ENCODE data around the gene DAB2. TPM values are rescaled to one million over a fixed set of nuclear protein-coding genes. Genes with fewer than 3 reads are reported as not detected.
"Not testable (repeated sequence)": the region's sequence is repeated elsewhere in the genome, so short reads cannot be mapped to it uniquely, and the experiment has no call there.

DAB2 gene
- polyA plus RNA-seq, 3 donors, result 189 to 235 (median 222) TPM

DNA sequence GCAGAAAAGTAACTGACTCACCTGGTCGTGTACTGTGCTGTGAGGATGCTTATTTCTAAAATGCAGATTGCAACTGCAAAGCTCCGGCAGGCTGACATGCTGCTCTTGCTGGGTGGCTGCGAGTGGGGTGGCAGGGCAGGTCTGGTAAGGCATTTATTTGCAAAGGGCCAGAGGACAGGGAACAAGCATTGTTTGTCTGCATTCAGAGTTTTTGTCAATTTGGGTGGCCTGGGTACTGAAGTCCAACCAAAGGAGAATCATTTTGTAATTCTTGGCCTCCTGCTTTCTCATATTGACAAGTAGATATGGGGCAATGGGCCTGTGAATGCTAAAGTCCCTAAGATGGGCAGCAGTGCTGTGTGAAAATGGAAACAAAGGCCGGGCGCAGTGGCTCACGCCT is 60.4 kb downstream of the DAB2 start, which contains the start of gene C9:
TSS of gene C9 (minus strand) at position 129 of the 400 bp plus-strand sequence. CDS start at position 98, 31 bp downstream.
- DNase-seq (ENCODE audit: extremely low read depth in 1 of 11, low read depth in 9 of 11, low spot score in 4 of 11), result no peak

GRCh38 chr5:39363217-39363616 is 61.6 kb downstream of the DAB2 start:
- DNase-seq (ENCODE audit: extremely low read depth in 1 of 11, low read depth in 9 of 11, low spot score in 4 of 11), result no peak

GRCh38 chr5:39362646-39363045 is 62.1 kb downstream of the DAB2 start:
- no peak for DNase-seq (ENCODE audit: extremely low read depth in 1 of 11, low read depth in 9 of 11, low spot score in 4 of 11)

GRCh38 chr5:39361306-39361705 is 63.5 kb downstream of the DAB2 start:
- no peak for DNase-seq (ENCODE audit: extremely low read depth in 1 of 11, low read depth in 9 of 11, low spot score in 4 of 11)

GRCh38 chr5:39360471-39361111 is 64.2 kb downstream of the DAB2 start:
- no peak for DNase-seq (ENCODE audit: extremely low read depth in 1 of 11, low read depth in 9 of 11, low spot score in 4 of 11)

- DNase-seq (ENCODE audit: extremely low read depth in 1 of 11, low read depth in 9 of 11, low spot score in 4 of 11), result no peak
Measured at GRCh38 chr5:39356263-39356662, 68.5 kb downstream of the DAB2 start.

DNA sequence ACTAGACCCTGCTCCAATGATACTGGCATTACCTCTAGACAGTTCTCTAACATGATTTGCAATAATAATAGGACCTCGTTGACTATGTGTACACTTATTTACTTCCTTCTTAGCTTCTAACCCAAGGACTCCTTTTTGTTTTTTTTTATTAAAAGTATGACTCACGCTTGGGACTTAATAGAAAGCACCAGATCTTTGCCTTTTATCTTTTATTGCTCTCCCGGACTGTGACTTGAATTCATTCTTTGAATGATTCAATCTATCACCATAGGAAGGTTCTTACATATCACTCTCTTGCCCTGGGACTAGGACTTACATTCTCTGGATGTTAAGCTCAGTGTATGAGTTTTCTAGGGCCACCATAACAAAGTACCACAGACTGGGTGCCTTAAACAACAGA is 69.5 kb downstream of the DAB2 start:
- DNase-seq (ENCODE audit: extremely low read depth in 1 of 11, low read depth in 9 of 11, low spot score in 4 of 11), result no peak

DNA sequence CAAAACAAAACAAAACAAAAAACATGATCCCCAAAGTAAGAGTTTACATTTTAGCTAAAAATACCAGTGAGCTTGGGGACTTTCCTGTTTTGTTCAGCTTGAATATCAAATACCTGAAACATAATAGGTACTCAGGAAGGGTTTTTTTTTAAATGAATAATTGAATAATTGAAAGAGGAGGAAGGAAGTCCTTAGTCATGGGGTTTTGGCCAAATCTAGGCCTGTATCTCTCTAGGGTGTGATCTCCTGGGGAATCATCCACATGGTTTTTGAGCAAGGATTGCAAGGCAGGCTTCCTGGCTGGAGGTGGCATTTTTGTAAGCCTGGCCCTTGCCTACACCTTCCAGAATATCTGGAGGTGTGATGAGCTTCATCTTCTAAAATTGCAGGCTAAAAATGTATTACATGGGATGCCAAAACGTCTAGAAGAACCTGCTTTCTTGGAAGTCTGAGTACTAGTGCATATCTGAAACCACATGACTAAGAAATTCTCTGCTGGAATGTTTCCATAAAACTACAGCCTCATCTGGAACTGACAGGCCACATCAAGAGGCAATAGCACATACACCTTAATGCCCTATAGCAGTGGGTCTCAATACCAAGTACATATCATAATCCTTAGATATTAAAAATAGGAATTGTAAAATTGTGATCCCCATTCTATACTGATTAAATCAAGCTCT is 70.9 kb downstream of the DAB2 start:
- no peak for DNase-seq (ENCODE audit: extremely low read depth in 1 of 11, low read depth in 9 of 11, low spot score in 4 of 11)

DNA sequence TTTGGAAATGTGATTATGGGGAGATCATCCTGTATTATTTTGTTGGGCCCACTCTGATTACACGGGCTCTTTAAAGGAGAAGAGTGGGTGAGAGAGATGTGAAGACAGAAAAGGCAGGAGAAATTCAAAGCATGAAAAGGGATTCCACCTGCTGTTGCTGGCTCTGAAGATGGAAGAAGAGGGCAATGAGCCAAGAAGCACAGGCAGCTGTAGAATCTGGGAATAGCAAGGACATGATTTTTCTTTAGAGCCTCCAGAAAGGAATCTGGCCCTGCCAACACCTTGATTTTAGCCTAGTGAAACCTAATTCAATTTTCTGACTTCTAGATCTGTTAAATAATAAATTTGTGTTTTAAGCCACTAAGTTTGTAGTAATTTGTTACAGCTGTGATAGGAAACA is 71.8 kb downstream of the DAB2 start:
- DNase-seq (ENCODE audit: extremely low read depth in 1 of 11, low read depth in 9 of 11, low spot score in 4 of 11), result no peak

- no peak for DNase-seq (ENCODE audit: extremely low read depth in 1 of 11, low read depth in 9 of 11, low spot score in 4 of 11)
Measured at GRCh38 chr5:39352170-39352569, 72.6 kb downstream of the DAB2 start.

DNA sequence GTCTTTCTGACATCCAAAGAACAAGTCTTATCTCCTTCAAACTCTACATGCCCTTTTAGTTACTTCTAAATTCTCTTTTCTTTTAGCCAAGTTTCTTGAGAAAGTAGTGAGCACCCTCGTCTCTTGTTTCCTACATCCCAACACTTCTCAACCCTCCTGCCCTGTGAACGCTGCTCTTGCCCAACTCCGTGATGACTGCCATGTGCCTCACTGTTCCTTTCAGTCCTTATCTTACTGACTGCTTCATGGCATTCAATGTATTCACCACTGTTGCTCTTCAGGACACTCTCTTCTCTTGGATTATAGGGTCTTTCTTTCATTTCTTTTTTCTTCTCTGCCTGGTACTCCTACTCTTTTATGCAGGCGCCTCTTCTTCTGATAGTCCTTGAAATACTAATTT is 75.3 kb downstream of the DAB2 start:
- no peak for DNase-seq (ENCODE audit: extremely low read depth in 1 of 11, low read depth in 9 of 11, low spot score in 4 of 11)

GRCh38 chr5:39342460-39342859 is 82.3 kb downstream of the DAB2 start:
- DNase-seq (ENCODE audit: extremely low read depth in 1 of 11, low read depth in 9 of 11, low spot score in 4 of 11), result no peak

DNA sequence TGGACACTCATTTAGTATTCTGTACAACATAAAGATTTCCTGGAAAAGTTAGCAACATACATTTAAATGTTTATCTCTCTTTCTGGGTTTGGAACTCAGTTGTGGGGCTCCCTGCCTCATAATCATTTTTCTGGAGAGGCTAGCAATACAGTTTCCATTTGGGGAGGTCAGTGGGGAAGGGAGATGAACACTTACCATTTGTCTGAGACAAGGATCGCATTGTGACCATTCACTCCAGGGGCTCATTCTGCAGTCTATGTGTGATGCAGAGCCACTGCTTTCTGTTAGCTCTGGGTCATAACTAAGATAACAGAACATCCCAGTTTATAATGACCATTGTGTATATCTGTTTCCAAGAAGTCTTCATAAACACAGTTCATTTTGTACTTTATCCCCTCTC is 82.9 kb downstream of the DAB2 start:
- no peak for DNase-seq (ENCODE audit: extremely low read depth in 1 of 11, low read depth in 9 of 11, low spot score in 4 of 11)

GRCh38 chr5:39340506-39340905 is 84.3 kb downstream of the DAB2 start:
- DNase-seq (ENCODE audit: extremely low read depth in 1 of 11, low read depth in 9 of 11, low spot score in 4 of 11), result no peak

GRCh38 chr5:39337252-39337915 is 87.4 kb downstream of the DAB2 start:
- no peak for DNase-seq (ENCODE audit: extremely low read depth in 1 of 11, low read depth in 9 of 11, low spot score in 4 of 11)

- not testable (repeated sequence) for DNase-seq (ENCODE audit: extremely low read depth in 1 of 11, low read depth in 9 of 11, low spot score in 4 of 11)
Measured at GRCh38 chr5:39334296-39334695, 90.5 kb downstream of the DAB2 start.

DNA sequence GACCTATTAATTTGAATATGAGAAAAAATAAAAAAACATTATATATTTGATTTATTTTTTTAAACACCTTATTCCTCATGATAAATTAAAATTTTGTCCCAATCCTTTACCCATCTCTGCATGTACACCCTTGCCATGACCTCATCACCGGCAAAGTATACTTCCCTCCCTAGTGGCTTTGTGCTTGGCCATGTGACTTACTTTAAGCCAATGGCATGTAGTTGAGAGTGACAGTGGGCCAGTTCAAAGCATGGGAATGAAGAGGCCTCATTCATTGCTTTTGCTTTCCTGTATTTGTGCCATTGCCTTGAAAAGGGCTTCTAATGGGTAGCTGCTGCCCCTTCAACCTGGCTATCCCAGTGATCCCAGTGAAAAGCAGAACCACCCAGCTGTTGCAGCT is 91.7 kb downstream of the DAB2 start:
- no peak for DNase-seq (ENCODE audit: extremely low read depth in 1 of 11, low read depth in 9 of 11, low spot score in 4 of 11)

- DNase-seq (ENCODE audit: extremely low read depth in 1 of 11, low read depth in 9 of 11, low spot score in 4 of 11), result no peak
Measured at GRCh38 chr5:39331861-39332381, 92.9 kb downstream of the DAB2 start.

DNA sequence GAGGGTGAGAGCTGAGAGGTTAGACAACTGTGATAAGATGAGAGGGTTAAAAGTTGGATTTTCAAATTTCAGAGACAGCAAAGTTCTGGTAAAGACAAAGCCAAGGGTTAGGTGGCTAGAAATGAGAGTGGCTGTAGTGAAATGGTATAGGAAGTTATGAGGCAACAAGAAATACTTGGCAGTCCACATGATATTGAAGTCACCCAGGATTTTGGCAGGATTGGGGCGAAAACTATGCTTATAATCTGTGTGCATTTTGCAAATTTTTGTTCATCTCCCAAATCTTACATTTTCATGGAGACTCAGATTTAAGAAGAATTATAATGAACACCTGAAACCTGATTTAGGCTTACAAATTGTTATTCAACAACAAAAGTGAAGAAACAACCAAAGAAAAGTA is 96.0 kb downstream of the DAB2 start:
- no peak for DNase-seq (ENCODE audit: extremely low read depth in 1 of 11, low read depth in 9 of 11, low spot score in 4 of 11)

GRCh38 chr5:39323542-39323941 is 101.2 kb downstream of the DAB2 start:
- no peak for DNase-seq (ENCODE audit: extremely low read depth in 1 of 11, low read depth in 9 of 11, low spot score in 4 of 11)

Measured in renal cortex interstitium (tissue), 11 donors.